ENCODE data around the gene MAN1A1.

MAN1A1 gene

DNA sequence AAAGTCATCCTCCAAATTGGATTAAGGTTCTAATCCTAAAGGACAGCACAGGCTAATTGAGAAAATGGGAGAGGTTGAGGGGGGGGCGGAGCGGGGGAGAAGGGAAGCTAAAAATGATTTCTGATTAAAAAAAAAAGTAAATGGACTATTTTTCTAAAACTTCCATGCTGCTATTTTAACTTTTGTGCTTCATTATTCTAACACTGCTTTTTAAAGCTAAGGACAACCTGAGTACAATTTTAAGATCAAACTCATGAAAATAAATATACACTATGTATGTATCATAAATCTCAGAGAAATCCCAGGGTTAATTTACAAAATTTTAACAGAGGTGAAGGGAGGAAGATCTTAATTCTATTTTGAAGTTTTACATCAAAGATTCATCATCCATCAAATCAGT lies 4.4 kb downstream of the MAN1A1 start:
- FAIRE-seq = no peak

DNA sequence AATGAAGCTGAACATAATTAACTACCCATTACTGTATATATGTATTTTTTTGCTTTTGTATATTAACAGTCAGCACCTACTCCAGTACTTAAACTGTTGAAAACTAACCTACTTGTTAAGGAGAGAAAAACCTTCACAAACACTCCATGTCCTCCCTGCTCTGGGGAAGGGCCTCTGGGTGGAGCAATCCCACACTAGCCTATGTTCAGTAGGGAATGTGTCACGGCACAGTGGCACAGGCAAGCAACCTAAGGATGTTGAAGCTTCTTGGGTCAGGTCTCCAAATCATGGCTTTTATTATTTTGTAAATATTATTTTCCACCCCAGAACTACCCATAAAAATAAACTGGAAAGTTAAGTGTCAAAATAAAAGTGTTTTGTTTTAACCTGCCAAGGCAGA lies 5.3 kb downstream of the MAN1A1 start:
- FAIRE-seq = no peak

DNA sequence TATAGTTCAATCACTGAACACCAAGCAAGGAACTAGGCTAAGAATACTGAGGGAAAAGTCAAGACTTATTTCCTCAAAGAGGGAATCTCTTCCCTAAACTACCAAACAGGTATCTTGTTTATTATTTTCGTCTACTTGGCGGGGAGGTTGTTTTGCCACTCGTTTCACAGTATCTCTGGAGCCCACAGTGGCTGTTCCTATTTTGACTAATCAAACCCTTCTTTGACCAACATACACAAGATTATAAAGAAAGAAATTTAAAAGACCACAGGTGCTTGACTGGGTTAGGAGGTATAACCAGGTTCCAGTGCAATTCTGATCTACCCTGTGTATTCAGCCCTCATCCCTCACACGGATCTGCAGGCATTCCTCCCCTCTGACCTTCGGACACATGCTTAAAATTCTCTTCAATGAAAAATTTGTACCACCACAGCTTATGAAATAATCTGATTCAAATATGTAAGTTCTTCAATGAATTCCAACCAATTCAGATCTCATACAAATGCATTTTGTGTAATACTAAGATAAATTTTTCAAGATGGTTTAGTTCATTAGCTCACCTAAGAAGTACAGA lies 5.9 kb downstream of the MAN1A1 start:
- no peak for FAIRE-seq

DNA sequence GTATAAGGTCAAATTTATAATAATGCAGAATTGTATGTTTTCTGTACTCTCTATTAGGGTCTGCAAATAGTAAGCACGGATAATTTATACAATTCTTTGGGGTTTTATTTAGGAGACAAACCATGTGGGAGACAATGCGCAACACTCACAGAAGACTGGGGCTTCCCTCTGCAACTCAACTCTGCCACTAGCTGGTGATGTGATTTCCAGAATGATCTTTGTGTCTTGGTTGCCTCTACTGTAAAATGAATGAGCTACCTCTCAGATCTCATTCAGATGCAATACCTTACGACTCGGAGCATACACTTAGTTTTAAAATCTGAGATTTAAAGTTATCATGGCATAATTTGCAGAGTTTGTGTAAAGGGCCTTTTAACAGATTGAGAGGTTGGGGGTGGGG lies 6.4 kb downstream of the MAN1A1 start:
- FAIRE-seq = no peak

DNA sequence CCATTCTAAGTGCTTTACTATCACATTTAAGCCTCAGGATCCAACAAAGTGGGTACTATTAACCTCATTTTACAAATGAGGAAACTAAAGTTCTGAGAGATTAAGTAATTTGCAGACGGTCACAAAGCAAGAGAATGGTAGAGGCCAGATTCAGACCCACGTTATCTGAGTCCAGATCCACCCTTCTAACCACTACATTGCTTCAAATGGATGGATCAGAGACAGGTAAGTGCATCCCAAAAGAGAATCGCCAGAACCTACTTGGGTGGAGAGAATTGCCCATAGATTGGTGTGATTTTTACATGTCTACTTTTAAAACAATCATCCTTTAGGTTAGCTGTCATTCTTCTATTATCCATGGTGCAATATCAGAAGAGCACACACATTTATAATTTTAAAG lies 7.1 kb downstream of the MAN1A1 start:
- no peak for FAIRE-seq

DNA sequence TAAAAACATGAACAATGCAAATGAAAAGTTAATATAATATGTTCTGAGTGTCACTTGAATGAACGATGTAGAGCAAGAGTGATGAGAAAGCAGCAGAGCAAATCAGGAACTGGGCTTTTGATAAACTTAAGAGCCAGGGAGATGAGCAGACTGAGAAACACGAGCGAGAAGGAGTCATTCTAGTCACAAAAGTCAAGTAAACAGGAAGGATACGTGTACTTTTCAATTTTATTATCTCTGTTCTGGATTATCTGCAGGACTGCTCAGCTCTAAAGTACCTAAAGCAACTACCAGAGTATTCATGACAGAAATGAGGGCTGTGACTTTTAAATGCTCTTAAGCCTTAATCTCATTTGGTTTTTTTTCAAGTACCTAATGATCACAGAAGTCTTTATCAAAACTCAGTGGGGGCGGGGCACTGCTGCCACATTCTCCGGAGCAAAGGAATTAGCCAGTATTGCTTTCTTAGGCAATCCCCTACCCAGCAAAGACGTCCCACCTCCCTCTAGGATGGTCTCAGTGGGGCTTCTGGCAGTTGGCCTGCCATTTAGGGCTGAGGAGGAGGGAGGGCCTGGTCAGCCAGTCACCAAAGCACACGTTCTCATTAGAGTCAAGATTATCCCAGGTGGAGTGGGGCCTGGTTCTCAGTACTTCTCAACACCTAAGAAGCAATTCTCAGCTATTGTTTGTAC lies 8.6 kb downstream of the MAN1A1 start:
- no peak for FAIRE-seq

DNA sequence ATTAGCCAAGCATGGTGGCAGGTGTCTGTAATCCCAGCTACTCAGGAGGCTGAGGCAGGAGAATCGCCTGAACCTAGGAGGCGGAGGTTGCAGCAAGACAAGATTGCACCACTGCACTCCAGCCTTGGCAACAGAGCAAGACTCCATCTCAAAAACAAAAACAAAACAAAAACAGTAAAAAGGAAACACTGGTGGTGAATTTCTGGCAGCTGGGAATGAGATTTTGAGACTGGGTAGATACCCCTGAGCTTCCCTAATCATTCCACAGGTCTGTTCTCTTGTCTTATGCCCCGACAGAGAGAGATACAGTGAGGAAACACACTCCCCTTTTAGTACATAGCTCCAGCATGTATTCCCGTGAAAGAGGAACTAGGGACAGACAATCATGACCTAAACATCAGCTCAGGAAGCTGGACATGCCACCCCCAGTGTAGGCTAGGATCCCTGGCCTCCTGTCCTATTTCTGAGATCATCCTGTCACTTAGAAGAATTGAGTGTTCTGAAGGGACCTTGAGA lies 9.6 kb downstream of the MAN1A1 start:
- FAIRE-seq = no peak

DNA sequence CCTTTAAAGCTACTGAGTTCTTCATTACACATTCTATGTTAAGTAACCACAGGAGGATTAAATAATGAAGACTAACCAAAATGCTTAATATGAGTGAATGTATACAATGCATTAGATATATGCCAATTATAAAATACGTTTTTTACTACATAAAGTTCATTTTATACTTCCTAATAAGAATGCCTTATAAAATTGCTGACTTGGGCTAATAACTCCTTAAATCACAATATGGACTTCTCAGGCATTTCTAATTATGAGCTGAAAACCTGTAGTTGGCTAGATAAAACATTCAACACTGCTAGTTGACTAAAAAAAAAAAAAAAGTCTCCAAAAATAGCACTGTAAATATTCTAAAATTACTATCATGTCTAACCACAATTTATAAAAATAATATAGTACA lies 11.8 kb downstream of the MAN1A1 start:
- no peak for FAIRE-seq

DNA sequence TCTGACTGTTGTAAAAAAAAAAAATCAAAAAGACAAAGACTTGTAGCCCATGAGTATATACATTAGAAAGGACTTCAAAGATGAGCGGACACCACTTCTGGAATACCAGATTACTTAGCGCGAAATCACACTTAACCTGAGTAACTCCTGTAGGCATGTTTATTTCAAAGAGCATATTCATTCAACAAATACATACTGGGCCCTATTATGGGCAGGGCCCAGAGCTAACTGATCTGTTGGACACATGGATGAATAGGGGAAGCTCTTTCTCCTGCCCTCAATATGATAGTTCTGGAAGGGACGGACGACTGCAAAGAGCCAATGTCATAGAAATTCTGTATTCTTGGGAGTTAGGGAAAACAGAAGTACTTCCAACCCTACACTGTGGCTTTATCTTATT lies 12.3 kb downstream of the MAN1A1 start:
- FAIRE-seq = no peak

DNA sequence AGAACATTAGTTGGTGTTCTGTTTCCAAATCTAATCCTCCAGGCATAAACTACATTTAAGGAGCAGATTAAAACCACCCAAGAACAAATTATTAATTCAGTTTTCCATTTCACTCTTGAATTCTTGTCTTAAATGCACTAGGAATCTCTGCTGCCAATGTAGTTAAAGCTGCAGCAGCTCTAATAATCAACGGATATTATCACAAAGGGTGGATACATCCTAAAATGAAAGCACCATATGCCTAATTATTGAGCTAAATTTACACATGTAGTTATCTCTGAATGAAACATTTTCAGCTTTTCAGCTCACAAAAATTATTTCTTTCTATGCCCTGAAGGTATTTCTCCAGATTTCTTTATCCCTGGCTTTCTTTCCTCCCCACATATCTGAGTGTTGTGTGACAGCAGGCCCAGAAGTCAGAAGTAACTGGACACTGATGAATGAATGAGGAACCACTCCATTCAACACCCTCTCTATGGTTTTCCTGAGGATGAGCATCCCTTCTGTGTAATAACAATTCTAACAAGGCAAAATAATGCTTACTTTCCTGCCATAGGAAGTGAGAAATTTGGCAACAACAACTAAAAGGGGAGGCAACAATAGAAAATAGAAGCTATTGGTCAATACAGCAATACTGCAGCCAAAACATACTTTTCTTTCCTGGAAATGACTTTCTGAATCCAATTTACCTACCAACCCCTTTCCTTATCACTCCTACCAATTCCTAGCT lies 14.9 kb downstream of the MAN1A1 start:
- no peak for FAIRE-seq

DNA sequence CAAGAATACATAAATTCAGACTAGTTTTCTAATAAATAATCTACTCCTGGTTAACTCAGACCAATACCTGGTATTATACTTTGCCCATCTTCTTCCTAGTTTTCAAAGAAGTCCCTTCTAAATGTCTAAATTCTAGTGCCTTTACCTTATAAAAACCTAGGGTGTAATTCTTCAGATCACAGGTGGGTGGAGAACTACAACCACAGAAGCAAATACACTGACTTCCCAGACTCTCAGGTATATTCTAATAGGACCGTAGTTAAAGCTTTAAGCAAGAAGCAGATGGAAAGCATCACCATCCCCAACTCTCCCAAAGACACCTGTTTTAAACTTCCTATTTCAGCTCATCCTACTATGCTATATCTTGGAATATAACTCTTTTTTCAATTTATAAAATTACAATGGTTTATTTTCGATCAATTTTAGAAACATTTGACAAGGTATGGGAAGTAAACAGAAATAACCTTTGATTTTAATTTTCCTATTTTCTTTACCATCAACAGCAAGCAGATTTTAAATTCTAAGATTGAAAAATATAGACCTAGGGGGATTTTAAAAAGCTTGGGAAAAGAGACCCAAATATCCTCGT lies 15.8 kb downstream of the MAN1A1 start:
- peak; percentile 21 for FAIRE-seq

DNA sequence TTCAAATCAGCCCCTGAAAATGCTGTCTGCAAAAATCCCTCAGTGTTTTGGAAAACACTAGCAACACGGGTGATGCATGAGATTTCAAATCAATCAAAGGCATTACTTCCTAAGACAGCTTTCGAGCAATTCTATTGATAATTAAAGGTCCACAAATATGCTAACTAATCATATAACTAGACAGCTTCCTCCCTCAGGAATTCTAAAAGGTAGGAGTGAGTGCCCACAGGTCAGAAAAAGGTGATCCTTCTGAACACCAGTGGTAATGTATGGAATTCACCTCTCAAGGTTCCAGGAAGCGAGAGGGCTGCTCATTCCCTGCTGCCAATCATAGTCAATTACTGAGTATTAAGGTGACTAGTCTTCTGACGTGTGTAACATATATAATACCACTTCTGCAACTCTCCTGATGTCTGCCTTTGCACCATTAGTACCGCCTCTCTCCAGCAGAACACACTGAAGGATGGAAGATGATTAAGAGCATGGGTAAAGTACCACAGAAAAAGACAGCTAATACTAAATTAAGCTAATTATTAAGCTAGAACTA lies 16.4 kb downstream of the MAN1A1 start:
- no peak for FAIRE-seq

DNA sequence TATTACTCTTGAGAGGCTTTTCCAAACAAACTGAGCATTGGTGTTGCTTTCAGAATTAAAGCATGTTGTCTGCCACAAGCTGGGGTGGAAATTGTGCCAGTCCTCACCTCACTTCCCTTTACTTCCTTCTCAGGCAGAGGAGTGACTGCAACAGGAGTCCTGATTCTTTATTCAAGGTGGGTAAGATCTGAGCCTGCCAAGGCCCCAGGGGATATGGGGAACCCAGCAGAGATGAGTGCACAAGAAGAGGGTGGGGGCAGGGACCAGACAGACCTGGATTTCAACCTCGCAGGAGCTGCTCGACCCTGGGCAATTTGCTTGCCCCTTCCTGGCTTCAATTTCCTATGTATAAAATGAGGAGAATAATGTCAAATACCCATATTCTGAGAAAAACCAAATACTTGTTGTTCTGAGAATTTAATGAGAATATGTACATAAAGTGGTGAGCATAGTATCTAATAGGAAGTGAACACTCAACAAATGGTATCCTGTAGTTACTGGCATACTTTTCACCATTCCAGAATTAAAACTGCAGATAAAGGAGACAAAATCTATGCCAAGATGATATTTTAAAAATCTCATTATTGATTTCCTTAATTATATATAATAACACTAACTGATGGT lies 17.8 kb downstream of the MAN1A1 start:
- FAIRE-seq = no peak

DNA sequence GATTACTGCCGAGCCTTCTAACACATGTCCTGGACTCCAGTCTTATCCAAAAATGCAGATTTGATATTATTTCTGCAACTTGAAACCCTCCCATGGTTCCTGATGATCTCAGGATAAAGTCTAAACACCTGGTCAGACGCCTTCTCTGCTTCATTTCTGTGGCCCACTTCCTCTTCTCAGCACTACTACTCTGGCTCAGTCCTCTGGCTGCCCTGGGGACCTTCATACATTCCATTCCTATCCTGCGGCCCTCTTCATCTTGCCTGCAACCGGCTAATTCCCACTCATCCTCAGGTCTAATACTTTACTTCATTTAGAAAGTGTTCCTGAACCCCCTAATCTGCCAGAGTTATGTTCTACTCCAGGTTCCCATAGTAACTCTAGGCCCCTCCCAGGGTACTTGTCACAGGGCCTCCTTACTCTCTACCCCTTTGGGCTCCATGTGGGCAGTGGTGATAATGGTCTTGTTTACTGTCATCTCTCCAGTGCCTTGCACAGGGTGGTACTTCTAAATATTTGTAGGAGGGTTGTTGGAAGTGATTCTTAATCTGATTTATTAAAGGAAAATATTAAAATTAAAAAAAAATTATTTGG lies 18.9 kb downstream of the MAN1A1 start:
- no peak for FAIRE-seq

DNA sequence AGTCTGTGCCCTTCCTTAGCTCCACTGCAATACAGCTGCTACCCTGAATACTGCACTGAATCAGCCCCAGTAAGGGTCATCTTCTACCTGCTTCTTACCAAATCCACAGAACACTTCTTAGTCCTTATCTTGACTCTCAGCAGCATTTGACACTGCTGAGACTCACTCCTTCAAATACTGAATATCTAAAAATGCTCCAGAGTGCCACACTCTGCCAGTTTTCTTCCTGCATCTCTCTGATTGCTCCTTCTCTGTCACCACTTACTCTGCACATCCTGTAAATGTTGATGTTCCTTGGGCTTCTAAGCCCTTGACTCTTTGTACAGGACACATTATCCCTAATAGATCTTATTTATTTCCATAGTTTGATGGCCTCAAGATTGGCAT lies 19.8 kb downstream of the MAN1A1 start:
- no peak for FAIRE-seq

DNA sequence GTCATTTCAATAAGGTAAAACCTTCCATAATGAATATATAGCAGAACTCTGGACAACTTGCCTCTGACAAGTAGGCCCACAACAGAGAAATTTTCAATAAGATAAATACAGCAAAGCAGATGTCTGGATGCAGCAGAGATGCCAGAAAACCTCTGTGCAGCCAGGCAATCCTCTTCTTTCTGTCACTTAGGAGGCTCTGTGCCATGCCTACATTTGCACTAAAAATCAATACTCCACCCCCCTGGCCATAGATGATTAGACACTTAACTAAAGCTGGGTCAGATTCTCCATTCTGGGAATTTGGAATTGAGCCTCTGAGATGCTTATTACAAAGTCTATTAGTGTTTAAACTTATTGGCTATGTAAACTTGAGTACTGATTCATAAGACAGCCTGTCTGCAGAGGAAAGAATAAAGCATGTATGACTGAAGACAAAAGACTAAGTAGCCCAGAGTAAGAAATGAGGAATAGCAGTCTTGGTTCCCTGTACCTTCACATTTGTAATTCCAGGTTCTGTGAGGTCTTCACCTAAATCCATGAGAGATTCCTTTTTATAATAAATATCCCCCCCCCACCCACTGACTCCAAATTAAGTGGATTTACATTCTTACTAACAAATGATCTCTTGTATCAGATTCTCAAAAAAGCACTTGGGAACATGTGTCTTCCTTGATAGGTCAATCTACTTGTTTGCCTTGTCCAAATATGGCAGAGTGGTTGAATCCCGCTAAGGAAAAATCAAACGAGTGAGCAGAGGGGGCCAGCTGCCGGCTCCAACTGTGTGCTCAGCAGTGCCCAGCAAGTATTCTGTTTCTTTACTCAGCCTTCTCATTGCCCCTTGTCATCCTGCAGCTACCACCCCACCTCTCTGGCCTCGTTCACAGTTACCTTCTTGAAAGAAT lies 20.4 kb downstream of the MAN1A1 start:
- FAIRE-seq = no peak

DNA sequence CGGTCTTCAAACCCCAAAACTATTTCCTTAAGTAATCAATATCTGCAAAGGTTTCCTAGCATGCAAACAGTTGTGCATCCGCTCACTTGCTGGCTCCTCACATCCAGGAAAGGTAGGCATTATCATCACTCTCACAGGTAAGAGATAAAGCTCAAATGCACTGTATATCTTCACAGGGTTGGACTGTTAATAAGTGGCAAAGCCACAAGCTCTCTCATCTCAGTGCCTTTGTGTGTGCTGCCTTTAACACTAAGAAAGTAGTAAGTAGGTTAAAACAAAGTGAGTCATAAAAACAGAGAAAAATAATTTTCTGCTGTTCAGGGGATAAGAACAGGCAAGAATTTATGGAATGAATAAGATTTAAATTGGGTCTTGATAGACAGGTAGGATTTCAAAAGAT lies 21.3 kb downstream of the MAN1A1 start:
- FAIRE-seq = no peak

DNA sequence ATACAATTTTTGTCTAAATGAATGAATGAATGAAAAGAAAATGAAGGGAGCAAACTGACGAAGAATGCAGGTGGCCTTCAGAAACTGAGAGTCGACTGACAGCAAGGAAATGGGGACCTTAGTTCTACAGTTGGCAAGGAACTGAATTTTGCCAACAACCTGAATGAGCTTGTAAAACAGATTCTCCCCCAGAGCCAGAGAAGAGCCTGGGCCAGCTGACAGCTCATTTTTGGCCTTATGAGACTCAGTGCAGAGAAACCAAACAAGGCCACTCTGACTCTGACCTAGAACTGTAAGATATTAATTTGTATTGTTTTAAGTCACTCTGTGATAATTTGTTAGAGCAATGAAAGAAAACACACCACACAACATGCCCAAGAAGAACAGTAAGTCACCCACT lies 21.8 kb downstream of the MAN1A1 start:
- no peak for FAIRE-seq

DNA sequence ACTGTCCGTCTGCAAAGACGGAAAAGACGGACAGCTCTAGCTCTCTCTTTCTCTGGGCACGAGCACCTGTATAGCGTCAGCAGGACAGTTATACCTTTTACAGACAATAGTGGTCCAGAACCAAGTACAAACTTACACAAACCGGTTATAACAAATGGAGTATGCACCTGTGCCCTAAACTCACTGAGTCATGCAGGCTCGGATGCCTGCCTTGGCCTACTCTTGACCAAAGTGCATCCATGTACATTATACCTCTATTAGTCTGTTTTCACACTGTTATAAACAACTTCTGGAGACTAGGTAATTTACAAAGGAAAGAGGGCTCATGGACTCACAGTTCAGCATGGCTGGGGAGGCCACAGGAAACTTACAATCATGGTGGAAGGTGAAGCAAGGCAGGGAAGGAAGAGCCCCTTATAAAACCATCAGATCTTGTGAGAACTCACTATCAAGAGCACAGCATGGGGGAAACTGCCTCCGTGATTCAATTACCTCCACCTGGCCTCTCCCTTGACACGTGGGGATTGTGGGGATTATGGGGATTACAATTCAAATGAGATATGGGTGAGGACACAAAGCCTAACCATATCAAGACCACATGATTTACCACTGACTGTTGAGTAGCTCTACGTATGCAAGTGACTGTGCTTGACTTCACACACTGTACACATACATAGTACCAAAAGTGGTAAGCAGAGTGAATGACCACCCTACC lies 23.1 kb downstream of the MAN1A1 start:
- no peak for FAIRE-seq

DNA sequence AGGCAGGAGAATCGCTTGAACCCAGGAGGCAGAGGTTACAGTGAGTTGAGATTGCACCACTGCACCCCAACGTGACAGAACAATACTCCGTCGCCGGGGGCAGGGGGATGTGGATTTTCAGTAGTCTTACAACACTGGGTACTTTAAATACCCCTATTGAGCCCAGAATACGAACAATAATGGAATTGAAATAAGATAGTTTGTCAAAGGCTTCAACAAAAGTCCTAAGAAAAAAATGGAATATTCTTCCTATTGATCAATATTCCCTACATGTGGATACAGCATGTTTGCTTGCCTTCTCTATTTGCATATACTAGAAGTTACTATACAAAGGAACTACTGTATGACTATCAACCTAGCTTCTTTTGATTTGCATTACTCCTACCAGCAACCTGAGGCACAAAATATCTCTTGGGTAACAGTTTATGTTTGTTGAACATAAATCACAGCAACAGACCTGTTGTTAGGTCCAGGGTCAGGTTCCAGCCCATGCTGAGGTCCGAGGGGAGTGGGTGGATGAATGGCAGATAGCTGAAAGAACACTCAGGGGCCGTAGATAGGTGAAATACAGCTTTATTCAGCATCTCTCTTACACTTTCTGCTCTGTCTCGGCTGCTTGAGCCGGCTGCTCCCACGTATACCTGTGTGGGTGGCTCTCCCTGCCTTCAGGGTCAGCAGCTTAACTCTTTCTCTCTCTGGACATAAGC lies 23.8 kb downstream of the MAN1A1 start:
- FAIRE-seq = no peak

All from A204.1 (cell line).